Measurements from ENCODE around the gene FLVCR2. TPM values are rescaled to one million over a fixed set of nuclear protein-coding genes. Genes with fewer than 3 reads are reported as not detected.
A peak's percentile ranks its signal among the peaks of the same experiment; 100 is the strongest.
"Not testable (repeated sequence)": the region's sequence is repeated elsewhere in the genome, so short reads cannot be mapped to it uniquely, and the experiment has no call there.

The FLVCR2 gene
- total and polyA plus RNA-seq, 9 donors = 11.0 to 29.3 (median 16.7) TPM

DNA sequence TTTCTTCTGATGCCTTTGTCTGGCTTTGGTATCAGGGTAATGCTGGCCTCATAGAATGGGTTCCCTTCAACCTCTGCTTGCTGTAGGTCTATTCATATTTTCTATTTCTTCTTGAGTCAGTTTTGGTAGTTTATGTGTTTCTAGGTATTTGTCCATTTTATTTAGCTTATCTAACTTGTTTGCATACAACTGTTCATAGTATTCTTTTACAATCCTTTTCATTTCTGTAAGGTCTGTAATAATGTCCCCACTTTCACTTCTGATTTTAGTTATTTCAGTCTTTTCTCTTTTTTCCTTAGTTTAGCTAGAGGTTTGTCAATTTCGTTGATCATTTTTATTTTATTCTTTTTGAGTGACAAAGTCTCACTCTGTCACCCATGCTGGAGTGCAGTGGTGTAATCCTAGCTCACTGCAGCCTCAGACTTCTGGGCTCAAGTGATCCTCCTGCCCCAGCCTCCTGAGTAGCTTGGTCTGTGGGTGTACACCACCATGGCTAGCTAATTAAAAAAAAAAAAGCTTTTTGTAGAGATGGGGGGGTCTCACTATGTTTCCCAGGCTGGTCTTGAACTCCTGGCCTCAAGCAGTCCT lies 94.3 kb downstream of the FLVCR2 start:
- WGBS (ENCODE audit: insufficient coverage) = no CpG with 5 or more reads among the region's 1 CpG
- no peaks in the 10 kb centered on the region for H3K27me3 ChIP-seq (ENCODE audit: control insufficient read depth, insufficient read depth, low read length)

DNA sequence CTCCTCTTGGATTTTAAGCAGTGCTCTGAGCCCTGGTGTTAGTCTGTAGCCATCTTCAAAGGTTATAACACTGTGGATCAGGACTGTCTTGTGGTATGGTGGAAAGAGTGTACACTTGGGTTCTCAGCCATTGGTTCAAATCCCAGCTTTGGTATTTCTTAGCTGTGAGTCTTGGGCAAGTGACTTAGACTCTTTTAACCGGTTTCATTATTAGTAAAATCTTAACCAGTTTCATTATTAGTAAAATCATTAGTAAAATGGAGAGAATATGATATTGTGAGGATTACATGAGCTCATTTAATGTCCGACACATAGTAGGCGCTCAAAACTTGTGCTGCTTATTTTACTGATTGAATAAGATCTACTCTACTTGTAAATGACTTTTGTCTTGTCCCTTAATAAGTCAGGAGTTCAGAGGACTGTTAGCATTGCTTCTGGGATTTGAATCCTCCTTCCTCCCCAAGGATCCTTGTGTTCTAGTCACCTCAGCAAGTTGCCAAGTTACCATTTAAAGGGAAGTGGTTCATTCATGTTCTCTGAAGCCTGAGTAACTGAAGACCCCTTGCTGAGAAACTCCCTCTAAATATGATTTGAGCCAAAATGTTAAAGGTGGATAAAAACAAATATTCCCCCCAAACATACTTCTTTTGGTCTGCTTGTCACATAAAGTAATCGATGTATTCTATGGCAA lies 95.1 kb downstream of the FLVCR2 start:
- H3K4me3 ChIP-seq (ENCODE audit: low read length) = no peak overlapping the region
- H3K36me3 ChIP-seq (ENCODE audit: control insufficient read depth, insufficient read depth, low read length) = peaks cover 13% of the 10 kb centered on the region
- H3K27ac ChIP-seq (ENCODE audit: low read length) = no peak overlapping the region
- H3K4me1 ChIP-seq (ENCODE audit: control insufficient read depth, insufficient read depth, low read length) = no peaks in the 10 kb centered on the region
- no peaks in the 10 kb centered on the region for H3K27me3 ChIP-seq (ENCODE audit: control insufficient read depth, insufficient read depth, low read length)
- peaks cover 2% of the 10 kb centered on the region for H3K9me3 ChIP-seq (replicated peaks; ENCODE audit: control insufficient read depth, low read depth, low read length)
- no CpG with 5 or more reads among the region's 4 CpGs for WGBS (ENCODE audit: insufficient coverage)
- DNase-seq = no peak

More for the DNA sequence above, 94.3 kb downstream of the FLVCR2 start:
- H3K9me3 ChIP-seq (replicated peaks; ENCODE audit: control insufficient read depth, low read depth, low read length) = peaks cover 2% of the 10 kb centered on the region
- no peak overlapping the region for H3K4me3 ChIP-seq (ENCODE audit: low read length)
- no peaks in the 10 kb centered on the region for H3K4me1 ChIP-seq (ENCODE audit: control insufficient read depth, insufficient read depth, low read length)
- no peak overlapping the region for H3K27ac ChIP-seq (ENCODE audit: low read length)
- peaks cover 13% of the 10 kb centered on the region for H3K36me3 ChIP-seq (ENCODE audit: control insufficient read depth, insufficient read depth, low read length)
- no peak for DNase-seq

DNA sequence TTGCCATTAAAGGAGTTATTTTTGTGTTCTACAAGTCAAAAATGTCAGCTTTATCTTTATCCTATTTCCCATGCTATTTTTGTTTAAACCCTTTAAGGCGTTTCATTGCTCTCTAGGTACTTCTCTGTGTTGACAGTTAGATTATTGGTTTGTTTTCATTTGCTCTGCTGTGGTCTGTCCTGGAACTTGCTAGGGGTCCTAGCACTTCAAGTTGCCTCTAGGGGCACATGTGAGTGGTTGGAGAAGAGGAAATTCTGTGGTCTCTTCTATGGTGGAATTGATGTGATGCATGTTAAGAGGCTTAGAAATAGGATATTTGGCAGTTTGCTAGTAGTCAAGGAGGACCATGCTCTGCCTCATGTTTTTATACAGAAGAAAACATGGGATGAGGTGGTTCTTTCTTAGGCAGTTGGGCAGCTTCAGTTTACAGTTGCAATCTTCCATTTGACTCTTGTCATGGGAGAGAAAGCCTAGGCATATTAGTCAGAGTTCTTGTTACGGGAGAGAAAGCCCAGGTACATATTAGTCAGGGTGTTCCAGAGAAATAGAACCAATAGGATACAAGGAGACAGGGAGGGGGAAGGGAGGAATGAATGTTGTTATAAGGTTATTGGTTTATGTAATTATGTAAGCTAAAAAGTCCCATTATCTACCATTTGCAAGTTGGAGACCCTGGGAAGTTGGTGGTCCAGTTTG lies 97.0 kb downstream of the FLVCR2 start:
- Histone ChIP-seq H3K4me1 (ENCODE audit: control insufficient read depth, insufficient read depth, low read length) (no peaks in the 10 kb centered on the region), H3K27ac (ENCODE audit: low read length) (no peak overlapping the region), H3K9me3 (replicated peaks; ENCODE audit: control insufficient read depth, low read depth, low read length) (peaks cover 2% of the 10 kb centered on the region), H3K4me3 (ENCODE audit: low read length) (no peak overlapping the region), H3K27me3 (ENCODE audit: control insufficient read depth, insufficient read depth, low read length) (no peaks in the 10 kb centered on the region), H3K36me3 (ENCODE audit: control insufficient read depth, insufficient read depth, low read length) (peaks cover 6% of the 10 kb centered on the region)
- DNase-seq = no peak
- 82% methylated on average over 1 of the region's 2 CpGs for WGBS (ENCODE audit: insufficient coverage)

DNA sequence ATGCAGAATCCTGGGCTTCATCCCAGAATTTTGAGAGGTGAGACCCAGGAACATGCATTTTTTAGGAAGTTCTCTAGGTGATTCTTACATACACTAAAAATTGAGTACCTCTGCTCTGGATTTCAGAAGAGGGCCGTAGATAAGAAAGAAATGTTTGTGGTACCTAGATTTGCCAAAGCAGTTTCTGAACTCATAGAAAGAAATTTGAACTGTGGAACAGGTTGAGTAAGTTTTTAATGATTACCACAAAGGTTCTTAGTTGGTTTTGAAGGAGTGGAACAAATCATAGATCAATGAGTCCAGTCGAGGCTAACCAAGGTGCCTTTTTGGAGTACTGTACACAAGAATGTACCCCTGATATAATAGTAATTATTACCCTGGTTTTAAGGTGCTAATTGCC lies 107.5 kb downstream of the FLVCR2 start:
- Histone ChIP-seq H3K9me3 (replicated peaks; ENCODE audit: control insufficient read depth, low read depth, low read length) (no peaks in the 10 kb centered on the region), H3K27ac (ENCODE audit: low read length) (no peak overlapping the region), H3K4me1 (ENCODE audit: control insufficient read depth, insufficient read depth, low read length) (peaks cover 2% of the 10 kb centered on the region), H3K36me3 (ENCODE audit: control insufficient read depth, insufficient read depth, low read length) (peaks cover 29% of the 10 kb centered on the region), H3K27me3 (ENCODE audit: control insufficient read depth, insufficient read depth, low read length) (no peaks in the 10 kb centered on the region), H3K4me3 (ENCODE audit: low read length) (no peak overlapping the region)
- DNase-seq = no peak
- no CpG with 5 or more reads among the region's 2 CpGs for WGBS (ENCODE audit: insufficient coverage)

DNA sequence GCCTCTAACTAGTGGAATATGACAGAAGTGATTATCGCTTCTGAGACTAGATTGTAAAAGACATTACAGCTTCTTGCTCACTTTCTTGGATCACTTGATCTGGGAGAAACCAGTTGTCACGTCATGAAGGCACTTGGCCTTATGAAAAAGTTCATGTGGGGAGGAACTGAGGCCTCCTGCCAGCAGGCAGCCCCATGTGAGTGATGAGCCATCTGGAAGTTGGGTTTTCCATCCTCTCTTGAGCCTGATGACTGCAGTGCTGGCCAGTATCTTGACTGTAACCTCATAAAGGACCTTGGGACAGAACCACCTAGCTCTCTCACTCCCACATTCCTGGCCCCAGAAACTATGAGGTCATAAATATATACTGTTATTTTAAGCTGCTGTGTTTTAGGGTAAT lies 110.6 kb downstream of the FLVCR2 start:
- H3K27me3 ChIP-seq (ENCODE audit: control insufficient read depth, insufficient read depth, low read length) = no peaks in the 10 kb centered on the region
- H3K36me3 ChIP-seq (ENCODE audit: control insufficient read depth, insufficient read depth, low read length) = peaks cover 25% of the 10 kb centered on the region
- peaks cover 2% of the 10 kb centered on the region for H3K4me1 ChIP-seq (ENCODE audit: control insufficient read depth, insufficient read depth, low read length)
- WGBS (ENCODE audit: insufficient coverage) = 80% methylated on average over 1 of the region's 2 CpGs
- H3K4me3 ChIP-seq (ENCODE audit: low read length) = no peak overlapping the region
- peak; percentile 95 for DNase-seq
- no peaks in the 10 kb centered on the region for H3K9me3 ChIP-seq (replicated peaks; ENCODE audit: control insufficient read depth, low read depth, low read length)
- H3K27ac ChIP-seq (ENCODE audit: low read length) = peak overlapping the region; percentile 74

DNA sequence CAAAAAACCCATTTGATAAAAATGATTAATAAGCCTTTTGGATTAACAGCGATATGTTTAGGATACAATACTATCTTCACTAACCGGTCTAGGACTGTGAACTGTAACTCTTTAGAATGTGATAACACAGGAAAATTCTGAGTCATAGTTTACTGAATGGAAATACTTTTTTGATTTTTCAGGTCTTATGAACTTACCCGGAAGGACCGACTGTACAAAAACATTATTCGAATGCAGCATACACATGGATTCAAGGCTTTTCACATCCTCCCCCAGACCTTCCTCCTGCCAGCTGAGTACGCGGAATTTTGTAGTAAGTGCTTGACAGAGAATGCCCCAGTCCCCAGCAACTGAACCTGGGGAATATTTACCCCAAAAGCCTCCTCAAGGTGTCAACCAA lies 111.6 kb downstream of the FLVCR2 start:
- WGBS (ENCODE audit: insufficient coverage) = 86% methylated on average over 3 of the region's 7 CpGs

DNA sequence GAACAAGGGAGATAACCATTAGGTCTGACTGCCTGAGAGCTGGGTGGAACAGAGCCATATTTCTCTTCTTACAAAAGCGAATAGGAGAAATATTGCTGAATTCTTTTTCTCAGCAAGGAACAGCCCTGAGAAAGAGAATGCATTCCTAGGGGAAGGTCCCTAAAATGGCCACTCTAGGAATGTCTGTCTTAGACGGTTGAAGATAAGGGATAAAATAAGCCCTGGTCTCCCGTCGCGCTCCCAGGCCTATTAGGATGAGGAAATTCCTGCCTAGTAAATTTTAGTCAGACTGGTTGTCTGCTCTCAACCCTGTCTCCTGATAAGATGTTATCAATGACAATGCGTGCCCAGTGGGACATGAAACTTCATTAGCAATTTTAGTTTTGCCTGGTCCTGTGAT lies 116.6 kb downstream of the FLVCR2 start:
- not testable (repeated sequence) for H3K9me3 ChIP-seq (replicated peaks; ENCODE audit: control insufficient read depth, low read depth, low read length); DNase-seq; H3K4me3 ChIP-seq (ENCODE audit: low read length); H3K27me3 ChIP-seq (ENCODE audit: control insufficient read depth, insufficient read depth, low read length); H3K27ac ChIP-seq (ENCODE audit: low read length); H3K4me1 ChIP-seq (ENCODE audit: control insufficient read depth, insufficient read depth, low read length)
- WGBS (ENCODE audit: insufficient coverage) = 87% methylated on average over 5 of the region's 6 CpGs
- H3K36me3 ChIP-seq (ENCODE audit: control insufficient read depth, insufficient read depth, low read length) = peaks cover 33% of the 10 kb centered on the region

More for the DNA sequence above, 111.6 kb downstream of the FLVCR2 start:
- H3K9me3 ChIP-seq (replicated peaks; ENCODE audit: control insufficient read depth, low read depth, low read length) = no peaks in the 10 kb centered on the region
- peaks cover 2% of the 10 kb centered on the region for H3K4me1 ChIP-seq (ENCODE audit: control insufficient read depth, insufficient read depth, low read length)
- no peak overlapping the region for H3K4me3 ChIP-seq (ENCODE audit: low read length)
- no peaks in the 10 kb centered on the region for H3K27me3 ChIP-seq (ENCODE audit: control insufficient read depth, insufficient read depth, low read length)
- no peak for DNase-seq
- peaks cover 27% of the 10 kb centered on the region for H3K36me3 ChIP-seq (ENCODE audit: control insufficient read depth, insufficient read depth, low read length)
- no peak overlapping the region for H3K27ac ChIP-seq (ENCODE audit: low read length)

DNA sequence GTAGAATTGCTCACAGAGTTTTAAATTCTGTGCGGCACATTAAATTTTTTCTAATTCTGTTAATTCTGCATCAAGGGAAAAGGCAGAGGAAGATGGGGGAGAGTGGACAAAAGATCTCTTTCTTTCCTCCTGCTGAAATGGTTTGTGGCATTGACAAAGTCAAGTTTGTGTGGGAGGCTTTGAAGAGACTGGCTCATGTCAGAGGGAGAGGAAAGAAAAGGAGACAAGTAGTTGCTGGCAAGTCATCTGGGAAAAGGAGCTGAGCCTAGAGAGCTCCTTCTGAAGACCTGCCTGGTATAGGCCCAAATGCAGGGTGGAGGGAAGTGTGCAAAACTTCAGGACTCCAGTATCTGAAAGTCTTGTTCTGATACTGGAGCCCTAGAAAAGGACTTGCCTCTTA lies 119.0 kb downstream of the FLVCR2 start:
- no peaks in the 10 kb centered on the region for H3K27me3 ChIP-seq (ENCODE audit: control insufficient read depth, insufficient read depth, low read length)
- DNase-seq = no peak
- WGBS (ENCODE audit: insufficient coverage) = no CpG with 5 or more reads among the region's 1 CpG
- peaks cover 28% of the 10 kb centered on the region for H3K36me3 ChIP-seq (ENCODE audit: control insufficient read depth, insufficient read depth, low read length)
- no peak overlapping the region for H3K27ac ChIP-seq (ENCODE audit: low read length)
- H3K4me1 ChIP-seq (ENCODE audit: control insufficient read depth, insufficient read depth, low read length) = no peaks in the 10 kb centered on the region
- no peak overlapping the region for H3K4me3 ChIP-seq (ENCODE audit: low read length)
- no peaks in the 10 kb centered on the region for H3K9me3 ChIP-seq (replicated peaks; ENCODE audit: control insufficient read depth, low read depth, low read length)

Measured in muscle of leg (tissue), 11 donors.